CD4-positive, CD25-positive, alpha-beta regulatory T cell (primary cell): Measurements from ENCODE around the gene OLIG1. TPM values are rescaled to one million over a fixed set of nuclear protein-coding genes. Genes with fewer than 3 reads are reported as not detected.
A peak's percentile ranks its signal among the peaks of the same experiment; 100 is the strongest.

ENCODE experiments used
- ATAC-seq, 2 donors: fragments of 150-1000 bp; cut with Tn5 transposase; one replicate each; pipeline ENCODE4 v1.10.0; 2021; ENCODE audit warnings: low read depth in 2 of 2, moderate number of reproducible peaks in 2 of 2, moderate library complexity in 1 of 2
- DNase-seq, 3 donors: peaks; one replicate each; pipeline versions ENCODE4 v3.0.0 to v3.0.0-alpha.2; 2012 to 2022; ENCODE audit warnings: mixed read lengths in 1 of 3
- H3K27ac ChIP-seq: one replicate; pipeline ENCODE4 v1.7.0; 2013; ENCODE audit warnings: mild to moderate bottlenecking, low read length; ENCODE audit not compliant: insufficient read depth, poor library complexity, severe bottlenecking
- H3K27me3 ChIP-seq: one replicate; pipeline ENCODE4 v1.7.0; 2013; ENCODE audit warnings: low read length; ENCODE audit not compliant: control insufficient read depth, insufficient read depth
- H3K36me3 ChIP-seq: one replicate; pipeline ENCODE4 v1.7.0; 2013; ENCODE audit warnings: mild to moderate bottlenecking, low read length, moderate library complexity; ENCODE audit not compliant: control insufficient read depth, insufficient read depth
- H3K4me1 ChIP-seq: 2 replicates; pipeline ENCODE4 v1.7.0; 2013; ENCODE audit warnings: mild to moderate bottlenecking, low read length; ENCODE audit not compliant: insufficient read depth, control insufficient read depth, poor library complexity, severe bottlenecking
- H3K4me3 ChIP-seq: one replicate; pipeline ENCODE4 v1.7.0; 2013; ENCODE audit warnings: low read depth, mild to moderate bottlenecking, low read length, moderate library complexity
- H3K9me3 ChIP-seq, 2 experiments: 1 replicate in 1 of 2; 2 replicates in 1 of 2; pipeline ENCODE4 v1.7.0; 2013; ENCODE audit warnings: low read length in 2 of 2, mild to moderate bottlenecking in 1 of 2, moderate library complexity in 1 of 2; ENCODE audit not compliant: control insufficient read depth in 2 of 2
- H3K27ac Mint-ChIP-seq, 3 donors: one replicate each; pipeline ENCODE4 v1.8.0; 2020 to 2022; ENCODE audit warnings: mild to moderate bottlenecking in 3 of 3, mixed read lengths in 3 of 3, moderate library complexity in 2 of 3
- H3K27me3 Mint-ChIP-seq: one replicate; pipeline ENCODE4 v1.8.0; 2022; ENCODE audit warnings: mild to moderate bottlenecking, mixed read lengths
- H3K36me3 Mint-ChIP-seq: one replicate; pipeline ENCODE4 v1.8.0; 2020; ENCODE audit warnings: mixed read lengths
- H3K4me1 Mint-ChIP-seq, 4 donors: one replicate each; pipeline ENCODE4 v1.8.0; 2020 to 2022; ENCODE audit warnings: mixed read lengths in 4 of 4, mild to moderate bottlenecking in 1 of 4
- H3K4me3 Mint-ChIP-seq, 4 donors: one replicate each; pipeline ENCODE4 v1.8.0; 2020 to 2022; ENCODE audit warnings: mild to moderate bottlenecking in 4 of 4, mixed read lengths in 4 of 4, moderate library complexity in 3 of 4
- H3K9me3 Mint-ChIP-seq, 7 donors: one replicate each; pipeline ENCODE4 v1.8.0; 2020 to 2022; ENCODE audit warnings: mixed read lengths in 7 of 7, mild to moderate bottlenecking in 3 of 7, moderate library complexity in 2 of 7
- polyA plus RNA-seq, 4 donors: library from polyadenylated mRNA; unstranded; fragments of 300-500 nt; fragmentation: Illumina TruSeq; gene quantifications; one replicate each; pipeline ENCODE4 v1.2.3, GENCODE V29; 2021
- total RNA-seq: library from RNA; stranded (reverse); gene quantifications from one replicate; pipeline ENCODE4 v1.2.3, GENCODE V29; 2022

The OLIG1 gene
- total and polyA plus RNA-seq, 5 donors from 2014 or later = not detected

DNA sequence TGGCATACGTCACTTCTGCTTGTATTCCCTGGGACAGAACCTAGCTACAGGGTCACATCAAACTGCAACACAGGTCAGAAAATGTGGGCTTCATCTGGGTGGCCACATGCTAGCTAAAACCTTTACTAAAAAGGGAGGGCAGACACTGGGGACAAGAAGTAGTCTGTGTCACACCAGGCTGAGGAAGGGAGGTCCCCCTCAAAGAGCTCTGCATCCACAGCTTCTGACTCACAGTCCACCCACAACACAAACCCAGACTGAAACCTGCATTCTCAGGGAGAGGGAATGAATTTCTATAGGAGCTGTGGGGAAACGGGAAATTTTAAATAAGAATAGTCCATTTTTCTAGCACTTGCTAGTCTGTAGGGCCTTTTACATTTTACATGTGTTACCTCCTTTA, 28.0 kb upstream of the OLIG1 start:
- Mint-ChIP-seq H3K4me1 (peaks cover 0 to 13% (median 3%) of the 10 kb centered on the region in 4 donors), H3K36me3 (peaks cover 6% of the 10 kb centered on the region), H3K27me3 (peaks cover 44% of the 10 kb centered on the region), H3K9me3 (peaks cover 0 to 2% (median 0%) of the 10 kb centered on the region in 7 donors), H3K4me3 (no peak overlapping the region), H3K27ac (no peak overlapping the region)
- Histone ChIP-seq H3K4me1 (no peaks in the 10 kb centered on the region), H3K36me3 (no peaks in the 10 kb centered on the region), H3K27me3 (peaks cover 15% of the 10 kb centered on the region), H3K27ac (no peak overlapping the region), H3K4me3 (no peak overlapping the region), H3K9me3 (no peaks in the 10 kb centered on the region)
- no peak for DNase-seq
- no peak for ATAC-seq

GRCh38 chr21:33042812-33043211, 27.1 kb upstream of the OLIG1 start:
- peaks cover 20% of the 10 kb centered on the region for H3K27me3 ChIP-seq
- no peaks in the 10 kb centered on the region for H3K36me3 ChIP-seq
- no peak overlapping the region for H3K27ac Mint-ChIP-seq
- H3K27ac ChIP-seq = no peak overlapping the region
- peaks cover 52% of the 10 kb centered on the region for H3K27me3 Mint-ChIP-seq
- H3K36me3 Mint-ChIP-seq = peaks cover 6% of the 10 kb centered on the region
- H3K4me3 ChIP-seq = no peak overlapping the region
- peaks cover 0 to 2% (median 0%) of the 10 kb centered on the region in 7 donors for H3K9me3 Mint-ChIP-seq
- H3K4me1 ChIP-seq = no peaks in the 10 kb centered on the region
- ATAC-seq (no peak), DNase-seq (no peak)
- H3K9me3 ChIP-seq = no peaks in the 10 kb centered on the region
- peaks cover 0 to 6% (median 0%) of the 10 kb centered on the region in 4 donors for H3K4me1 Mint-ChIP-seq
- no peak overlapping the region for H3K4me3 Mint-ChIP-seq

GRCh38 chr21:33046455-33046854, 23.5 kb upstream of the OLIG1 start:
- no peaks in the 10 kb centered on the region for H3K4me1 ChIP-seq
- ATAC-seq = no peak
- no peaks in the 10 kb centered on the region for H3K36me3 Mint-ChIP-seq
- H3K27me3 ChIP-seq = peaks cover 23% of the 10 kb centered on the region
- no peaks in the 10 kb centered on the region for H3K4me1 Mint-ChIP-seq
- H3K27ac ChIP-seq = no peak overlapping the region
- no peak for DNase-seq
- H3K27ac Mint-ChIP-seq = no peak overlapping the region
- no peaks in the 10 kb centered on the region for H3K36me3 ChIP-seq
- H3K4me3 ChIP-seq = no peak overlapping the region
- H3K27me3 Mint-ChIP-seq = peaks cover 44% of the 10 kb centered on the region
- H3K9me3 ChIP-seq = no peaks in the 10 kb centered on the region
- no peak overlapping the region for H3K4me3 Mint-ChIP-seq
- H3K9me3 Mint-ChIP-seq = no peaks in the 10 kb centered on the region

DNA sequence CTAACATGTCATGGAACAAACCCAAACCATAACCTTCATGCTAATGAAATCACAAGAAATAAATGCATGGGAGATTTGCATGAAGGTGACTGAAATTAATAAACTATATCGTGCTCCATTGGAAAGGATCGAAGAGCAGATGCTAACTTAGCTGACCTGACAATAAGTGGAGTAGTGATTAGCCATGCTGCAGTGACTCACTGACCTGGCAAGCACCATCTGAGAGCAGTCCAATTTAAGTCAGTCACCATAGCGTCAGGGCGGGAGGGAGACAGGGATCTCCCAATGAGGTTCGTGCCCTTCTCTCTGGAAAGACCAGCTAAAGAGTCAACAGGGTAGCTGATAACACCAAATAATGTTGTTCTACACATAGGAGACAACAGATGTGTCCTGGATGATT, 22.7 kb upstream of the OLIG1 start:
- peaks cover 47% of the 10 kb centered on the region for H3K27me3 Mint-ChIP-seq
- no peak for DNase-seq

DNA sequence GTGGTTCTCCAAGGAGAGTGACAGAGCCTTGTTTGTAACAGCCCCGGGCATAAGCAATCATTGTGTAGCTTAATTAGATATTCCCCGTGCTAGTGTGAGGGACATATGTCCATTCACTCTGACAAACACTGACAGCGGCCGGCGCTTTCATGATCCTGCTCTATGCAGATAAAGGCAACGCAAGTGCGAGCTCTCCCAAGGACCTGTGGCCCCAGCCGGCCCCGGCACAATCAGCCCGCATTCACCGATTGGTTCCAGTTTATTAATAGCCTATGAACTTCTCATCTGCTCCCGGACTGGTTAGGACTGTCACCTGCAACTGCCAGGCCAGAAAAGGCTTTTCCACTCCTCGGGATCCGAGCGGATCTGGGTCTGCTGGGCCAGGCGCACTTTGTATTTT, 18.0 kb upstream of the OLIG1 start:
- no peak overlapping the region for H3K4me3 ChIP-seq
- Mint-ChIP-seq H3K36me3 (no peaks in the 10 kb centered on the region), H3K4me1 (no peaks in the 10 kb centered on the region), H3K4me3 (no peak overlapping the region), H3K9me3 (no peaks in the 10 kb centered on the region), H3K27me3 (peaks cover 46% of the 10 kb centered on the region), H3K27ac (peak overlapping the region in 1 of 3 donors; percentile 89)
- H3K36me3 ChIP-seq = no peaks in the 10 kb centered on the region
- peaks cover 12% of the 10 kb centered on the region for H3K27me3 ChIP-seq
- H3K27ac ChIP-seq = no peak overlapping the region
- DNase-seq (no peak), ATAC-seq (no peak)
- no peaks in the 10 kb centered on the region for H3K9me3 ChIP-seq
- no peaks in the 10 kb centered on the region for H3K4me1 ChIP-seq

More for the DNA sequence above, 22.7 kb upstream of the OLIG1 start:
- Mint-ChIP-seq H3K4me3 (no peak overlapping the region), H3K36me3 (no peaks in the 10 kb centered on the region), H3K27ac (no peak overlapping the region), H3K9me3 (no peaks in the 10 kb centered on the region), H3K4me1 (no peaks in the 10 kb centered on the region)
- H3K36me3 ChIP-seq = no peaks in the 10 kb centered on the region
- ATAC-seq = no peak
- no peaks in the 10 kb centered on the region for H3K4me1 ChIP-seq
- H3K27me3 ChIP-seq = peaks cover 24% of the 10 kb centered on the region
- H3K4me3 ChIP-seq = no peak overlapping the region
- no peaks in the 10 kb centered on the region for H3K9me3 ChIP-seq
- H3K27ac ChIP-seq = no peak overlapping the region

DNA sequence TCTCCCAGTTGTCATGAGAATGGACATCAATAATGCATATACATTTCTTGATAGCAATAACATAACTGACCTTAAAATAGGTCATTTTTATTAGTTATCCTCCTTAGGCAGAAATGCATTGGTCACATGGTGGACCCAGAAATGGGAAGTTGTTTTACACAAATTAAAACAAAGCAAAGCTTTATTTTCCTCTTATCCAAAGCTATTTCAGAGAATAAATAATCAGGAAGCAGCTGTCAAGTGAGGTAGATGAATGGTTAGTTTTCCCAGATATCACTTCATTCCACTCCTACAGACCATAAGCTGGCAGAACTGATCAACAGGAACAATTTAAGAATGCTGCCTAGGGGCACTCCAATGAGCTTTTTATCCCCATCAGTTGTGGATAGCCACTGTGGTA, 16.0 kb upstream of the OLIG1 start:
- no peak for DNase-seq
- no peak overlapping the region for H3K4me3 Mint-ChIP-seq
- H3K27ac Mint-ChIP-seq = no peak overlapping the region

GRCh38 chr21:33055991-33056390, 13.9 kb upstream of the OLIG1 start:
- ATAC-seq (no peak), DNase-seq (no peak)
- no peaks in the 10 kb centered on the region for H3K4me1 ChIP-seq
- Mint-ChIP-seq H3K36me3 (no peaks in the 10 kb centered on the region), H3K27me3 (peaks cover 35% of the 10 kb centered on the region), H3K9me3 (no peaks in the 10 kb centered on the region), H3K4me1 (peaks cover 0 to 3% (median 0%) of the 10 kb centered on the region in 4 donors), H3K27ac (no peak overlapping the region), H3K4me3 (no peak overlapping the region)
- H3K27ac ChIP-seq = no peak overlapping the region
- H3K27me3 ChIP-seq = peaks cover 6% of the 10 kb centered on the region
- no peaks in the 10 kb centered on the region for H3K36me3 ChIP-seq
- no peak overlapping the region for H3K4me3 ChIP-seq
- H3K9me3 ChIP-seq = no peaks in the 10 kb centered on the region

More for the DNA sequence above, 16.0 kb upstream of the OLIG1 start:
- H3K36me3 Mint-ChIP-seq = no peaks in the 10 kb centered on the region
- H3K27ac ChIP-seq = no peak overlapping the region
- no peak for ATAC-seq
- H3K9me3 Mint-ChIP-seq = no peaks in the 10 kb centered on the region
- no peaks in the 10 kb centered on the region for H3K4me1 Mint-ChIP-seq
- peaks cover 4% of the 10 kb centered on the region for H3K27me3 ChIP-seq
- H3K27me3 Mint-ChIP-seq = peaks cover 32% of the 10 kb centered on the region
- H3K4me3 ChIP-seq = no peak overlapping the region
- no peaks in the 10 kb centered on the region for H3K36me3 ChIP-seq
- no peaks in the 10 kb centered on the region for H3K9me3 ChIP-seq
- no peaks in the 10 kb centered on the region for H3K4me1 ChIP-seq

DNA sequence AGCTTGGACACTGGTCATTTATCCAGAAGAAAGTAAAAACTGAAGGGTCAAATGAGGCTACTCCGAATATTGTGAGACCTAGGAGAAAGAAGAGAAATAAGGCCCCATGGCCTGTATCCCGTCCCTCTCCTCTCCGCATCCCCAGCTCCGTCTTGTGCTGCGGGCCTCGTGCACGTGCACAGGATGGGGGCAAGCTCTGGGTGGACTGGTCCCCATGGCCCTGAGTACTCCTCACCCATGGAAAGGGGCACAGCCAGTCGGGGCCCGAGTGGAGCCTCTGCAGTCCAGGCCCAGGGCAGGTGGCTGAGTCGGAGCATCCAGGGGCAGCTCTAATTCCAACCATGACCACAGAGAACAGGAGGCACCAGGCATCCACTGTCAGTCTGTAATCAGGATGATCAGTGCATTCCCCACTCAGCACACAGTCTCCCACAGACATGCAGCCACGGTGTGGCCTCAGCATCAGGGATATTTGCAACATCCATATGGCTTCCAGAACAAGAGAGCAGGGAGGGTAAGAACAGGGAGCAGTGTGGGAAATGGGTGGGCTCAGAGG, 12.5 kb upstream of the OLIG1 start:
- Histone ChIP-seq H3K27me3 (peaks cover 5% of the 10 kb centered on the region), H3K27ac (no peak overlapping the region), H3K4me3 (no peak overlapping the region), H3K4me1 (no peaks in the 10 kb centered on the region), H3K9me3 (no peaks in the 10 kb centered on the region), H3K36me3 (no peaks in the 10 kb centered on the region)
- Mint-ChIP-seq H3K9me3 (no peaks in the 10 kb centered on the region), H3K27ac (peak overlapping the region in 1 of 3 donors; percentile 66), H3K36me3 (no peaks in the 10 kb centered on the region), H3K4me3 (no peak overlapping the region), H3K27me3 (peaks cover 29% of the 10 kb centered on the region), H3K4me1 (peaks cover 0 to 3% (median 0%) of the 10 kb centered on the region in 4 donors)
- DNase-seq (no peak), ATAC-seq (no peak)
